Neural progenitor cell (in vitro differentiated cells): ENCODE results near the gene HIPK2. TPM values are rescaled to one million over a fixed set of nuclear protein-coding genes. Genes with fewer than 3 reads are reported as not detected.

Experiments
- DNase-seq: peaks from one replicate; pipeline ENCODE4 v3.0.0-alpha.2; 2016; ENCODE audit warnings: low spot score
- H2AFZ ChIP-seq: fragments of 200-600 bp; sonication (generic); replicated peaks from 2 replicates; pipeline ENCODE4 v1.6.1; 2016; ENCODE audit warnings: antibody characterized with exemption
- H3F3A ChIP-seq: fragments of 200-600 bp; sonication (generic); 2 replicates; pipeline ENCODE4 v1.6.1; 2016; ENCODE audit warnings: antibody characterized with exemption, low read depth
- H3K27ac ChIP-seq: fragments of 200-600 bp; sonication (generic); 2 replicates; pipeline ENCODE4 v1.5.1; 2016; ENCODE audit warnings: mild to moderate bottlenecking
- H3K27me3 ChIP-seq: fragments of 200-600 bp; sonication (generic); 2 replicates; pipeline ENCODE4 v1.6.1; 2016; ENCODE audit warnings: mild to moderate bottlenecking, moderate library complexity
- H3K36me3 ChIP-seq: fragments of 200-600 bp; sonication (generic); 2 replicates; pipeline ENCODE4 v1.5.1; 2016
- H3K4me1 ChIP-seq: fragments of 200-600 bp; sonication (generic); 2 replicates; pipeline ENCODE4 v1.6.1; 2016; ENCODE audit warnings: mixed run types
- H3K4me2 ChIP-seq: fragments of 200-600 bp; sonication (generic); 2 replicates; pipeline ENCODE4 v1.6.1; 2016
- H3K4me3 ChIP-seq: fragments of 200-600 bp; sonication (generic); 2 replicates; pipeline ENCODE4 v1.5.1; 2016
- H3K79me2 ChIP-seq: fragments of 200-600 bp; sonication (generic); 2 replicates; pipeline ENCODE4 v1.6.1; 2016; ENCODE audit warnings: low read depth
- H3K9ac ChIP-seq: fragments of 200-600 bp; sonication (generic); 2 replicates; pipeline ENCODE4 v1.6.1; 2016
- H3K9me3 ChIP-seq: fragments of 200-600 bp; sonication (generic); 2 replicates; pipeline ENCODE4 v1.5.1; 2016; ENCODE audit warnings: low read depth
- H4K20me1 ChIP-seq: fragments of 200-600 bp; sonication (generic); 2 replicates; pipeline ENCODE4 v1.6.1; 2016; ENCODE audit warnings: low read depth
- H3K27ac Mint-ChIP-seq: 3 replicates; pipeline ENCODE4 v1.8.0; 2021; ENCODE audit warnings: mixed read lengths
- H3K27me3 Mint-ChIP-seq: 2 replicates; pipeline ENCODE4 v1.8.0; 2022; ENCODE audit warnings: low read depth, mild to moderate bottlenecking, inconsistent platforms, moderate library complexity, mixed read lengths; ENCODE audit not compliant: insufficient read depth
- H3K36me3 Mint-ChIP-seq: 3 replicates; pipeline ENCODE4 v1.8.0; 2021; ENCODE audit warnings: mixed read lengths
- H3K4me1 Mint-ChIP-seq: 3 replicates; pipeline ENCODE4 v1.8.0; 2021; ENCODE audit warnings: mixed read lengths
- H3K4me3 Mint-ChIP-seq: 3 replicates; pipeline ENCODE4 v1.8.0; 2021; ENCODE audit warnings: mild to moderate bottlenecking, moderate library complexity, mixed read lengths
- H3K9me3 Mint-ChIP-seq: 3 replicates; pipeline ENCODE4 v1.8.0; 2020; ENCODE audit warnings: mixed read lengths
- CTCF ChIP-seq: fragments of 200-600 bp; sonication (generic); IDR thresholded peaks from 2 replicates; pipeline ENCODE4 v1.5.1; 2017; ENCODE audit warnings: antibody characterized with exemption, mild to moderate bottlenecking
- EZH2 ChIP-seq: fragments of 200-600 bp; sonication (generic); IDR thresholded peaks from 2 replicates; pipeline ENCODE4 v1.6.1; 2017; ENCODE audit warnings: antibody characterized with exemption, mild to moderate bottlenecking, moderate library complexity
- EZH2phosphoT487 ChIP-seq: fragments of 200-600 bp; sonication (generic); IDR thresholded peaks from 2 replicates; pipeline ENCODE4 v1.6.1; 2017; ENCODE audit warnings: antibody characterized with exemption
- total RNA-seq: library from RNA; depleted of rRNA; stranded (reverse); fragments of >200 nt; gene quantifications from 2 replicates; pipeline ENCODE4 v1.2.3, GENCODE V29; 2015; ENCODE audit warnings: low replicate concordance

HIPK2 gene
- total RNA-seq, 1 donor from 2014 or later: 12.8 TPM

- TF ChIP-seq CTCF: no peak
- no peak for TF ChIP-seq EZH2phosphoT487
- no peak for TF ChIP-seq EZH2
- Histone ChIP-seq H3K4me3 (no peak overlapping the region), H3K27me3 (no peaks in the 10 kb centered on the region), H4K20me1 (peaks cover 6% of the 10 kb centered on the region), H3K79me2 (no peaks in the 10 kb centered on the region), H3K4me1 (peaks cover 10% of the 10 kb centered on the region), H3K9ac (no peak overlapping the region), H3K27ac (no peak overlapping the region), H3K4me2 (no peak overlapping the region), H3K36me3 (no peaks in the 10 kb centered on the region), H3F3A (no peaks in the 10 kb centered on the region), H3K9me3 (no peaks in the 10 kb centered on the region), H2AFZ (no peak overlapping the region)
- no peak for DNase-seq
- Mint-ChIP-seq H3K36me3 (peaks cover 17% of the 10 kb centered on the region), H3K9me3 (no peaks in the 10 kb centered on the region), H3K4me3 (no peak overlapping the region), H3K27me3 (peaks cover 6% of the 10 kb centered on the region), H3K4me1 (no peaks in the 10 kb centered on the region), H3K27ac (no peak overlapping the region)
These were observed 191.5 kb downstream of the HIPK2 start for GRCh38 chr7:139586286-139586685.

- Histone ChIP-seq H4K20me1 (peaks cover 6% of the 10 kb centered on the region), H3K36me3 (no peaks in the 10 kb centered on the region), H3K27me3 (no peaks in the 10 kb centered on the region), H3K9ac (no peak overlapping the region), H3K4me2 (no peak overlapping the region), H2AFZ (no peak overlapping the region), H3K4me3 (no peak overlapping the region), H3K4me1 (peaks cover 10% of the 10 kb centered on the region), H3F3A (no peaks in the 10 kb centered on the region), H3K9me3 (no peaks in the 10 kb centered on the region), H3K79me2 (no peaks in the 10 kb centered on the region), H3K27ac (no peak overlapping the region)
- DNase-seq: no peak
- no peak overlapping the region for H3K27ac Mint-ChIP-seq
- H3K36me3 Mint-ChIP-seq: peaks cover 20% of the 10 kb centered on the region
- H3K4me3 Mint-ChIP-seq: no peak overlapping the region
- no peaks in the 10 kb centered on the region for H3K9me3 Mint-ChIP-seq
- H3K27me3 Mint-ChIP-seq: peaks cover 6% of the 10 kb centered on the region
- H3K4me1 Mint-ChIP-seq: no peaks in the 10 kb centered on the region
- no peak for TF ChIP-seq EZH2phosphoT487
- TF ChIP-seq CTCF: no peak
- no peak for TF ChIP-seq EZH2
These were observed 192.8 kb downstream of the HIPK2 start for GRCh38 chr7:139585042-139585441.

- Histone ChIP-seq H3K9me3 (no peaks in the 10 kb centered on the region), H2AFZ (no peak overlapping the region), H3K36me3 (no peaks in the 10 kb centered on the region), H3K9ac (no peak overlapping the region), H4K20me1 (peaks cover 6% of the 10 kb centered on the region), H3F3A (no peaks in the 10 kb centered on the region), H3K27me3 (no peaks in the 10 kb centered on the region), H3K4me2 (no peak overlapping the region), H3K4me3 (no peak overlapping the region), H3K4me1 (peaks cover 10% of the 10 kb centered on the region), H3K79me2 (no peaks in the 10 kb centered on the region), H3K27ac (no peak overlapping the region)
- TF ChIP-seq CTCF: no peak
- TF ChIP-seq EZH2phosphoT487: no peak
- TF ChIP-seq EZH2: no peak
- Mint-ChIP-seq H3K27ac (no peak overlapping the region), H3K4me1 (no peaks in the 10 kb centered on the region), H3K4me3 (no peak overlapping the region), H3K36me3 (peaks cover 25% of the 10 kb centered on the region), H3K9me3 (no peaks in the 10 kb centered on the region), H3K27me3 (peaks cover 6% of the 10 kb centered on the region)
- DNase-seq: no peak
These were observed 193.8 kb downstream of the HIPK2 start for GRCh38 chr7:139583826-139584553.
